Sigmoid colon (tissue), 4 donors: Measurements from ENCODE around the gene PDE11A.

Experiments
- POLR2A ChIP-seq, 2 donors: fragments of 450-650 bp; IDR thresholded peaks; one replicate each; pipeline ENCODE4 v1.6.1; 2016; ENCODE audit warnings: antibody characterized with exemption in 2 of 2, mild to moderate bottlenecking in 2 of 2, moderate library complexity in 2 of 2
- POLR2AphosphoS5 ChIP-seq, 4 donors: sonication (generic); formaldehyde crosslinking; IDR thresholded peaks; one replicate each; pipeline ENCODE4 v1.6.1; 2017; ENCODE audit warnings: antibody characterized with exemption in 4 of 4

GRCh38 chr2:177921726-177922125 is 150.9 kb downstream of the PDE11A start:
- no peak for TF ChIP-seq POLR2AphosphoS5 (IDR thresholded peaks at IDR 0.05)
- TF ChIP-seq POLR2A (IDR thresholded peaks at IDR 0.05) = no peak
